GM12878 (cell line): Measurements from ENCODE around the gene FARSB. TPM values are rescaled to one million over a fixed set of nuclear protein-coding genes. Genes with fewer than 3 reads are reported as not detected.

ENCODE experiments used
- ATAC-seq: fragments of 200-7000 bp; cut with Tn5 transposase; 3 replicates; pipeline ENCODE4 v1.9.1; 2020; ENCODE audit warnings: mild to moderate bottlenecking, moderate library complexity
- BruUV-seq: library from RNA; stranded (reverse); fragments of 400-500 nt; replicated peaks from 2 replicates; lab custom pipeline; 2021; lab: Mats Ljungman, UMichigan
- CTCF ChIA-PET: fragments of 300-600 bp; sonication (Branson Sonifier 250); formaldehyde crosslinking; extraction: SDS; loops from one replicate; lab custom pipeline; 2021; ENCODE audit warnings: inconsistent platforms; lab: Yijun Ruan, JAX
- POLR2A ChIA-PET: fragments of 350-600 bp; formaldehyde crosslinking; extraction: SDS; loops from one replicate; lab custom pipeline; 2021; ENCODE audit warnings: inconsistent platforms; lab: Charles Lee
- RAD21 ChIA-PET: fragments of 300-600 bp; sonication (Branson Sonifier 250); formaldehyde crosslinking; loops from one replicate; lab custom pipeline; 2023; ENCODE audit warnings: antibody characterized with exemption; ENCODE audit not compliant: unreplicated experiment; lab: Charles Lee
- SMC1A ChIA-PET: fragments of 300-600 bp; sonication (Branson Sonifier 250); formaldehyde crosslinking; loops from one replicate; lab custom pipeline; 2023; ENCODE audit not compliant: unreplicated experiment, uncharacterized antibody; lab: Charles Lee
- DNase-seq: peaks from one replicate; pipeline ENCODE4 v3.0.0-alpha.2; 2011; ENCODE audit warnings: low read depth, low spot score
- FAIRE-seq: peaks from 3 replicates; lab custom pipeline; 2011; peaks lifted over from hg19 to GRCh38; lab: Jason Lieb, UNC
- H2AFZ ChIP-seq: 2 replicates; pipeline ENCODE4 v1.6.0; 2011; ENCODE audit warnings: low read depth, low read length, control low read depth; ENCODE audit not compliant: control insufficient read depth
- H3K27ac ChIP-seq: 2 replicates; pipeline ENCODE4 v1.5.1; 2011; ENCODE audit warnings: control low read depth; ENCODE audit not compliant: control insufficient read depth, insufficient read depth
- H3K27me3 ChIP-seq, 2 experiments: replicated peaks in 1 of 2; 2 replicates each; pipeline versions ENCODE4 v1.6.0 to v1.6.1; 2011; ENCODE audit warnings: low read length in 1 of 2; ENCODE audit not compliant: control insufficient read depth in 2 of 2, insufficient read depth in 2 of 2
- H3K36me3 ChIP-seq, 2 experiments: 2 replicates each; pipeline ENCODE4 v1.5.1; 2011; ENCODE audit warnings: low read length in 1 of 2; ENCODE audit not compliant: control insufficient read depth in 2 of 2, insufficient read depth in 2 of 2
- H3K4me1 ChIP-seq: 2 replicates; pipeline ENCODE4 v1.6.1; 2011; ENCODE audit warnings: mild to moderate bottlenecking, low read length, moderate library complexity, mixed read lengths; ENCODE audit not compliant: control insufficient read depth, insufficient read depth
- H3K4me2 ChIP-seq: 2 replicates; pipeline ENCODE4 v1.6.0; 2011; ENCODE audit warnings: control low read depth; ENCODE audit not compliant: control insufficient read depth, insufficient read depth
- H3K4me3 ChIP-seq: fragments of 200-600 bp; sonication (generic); 2 replicates; pipeline ENCODE4 v1.5.1; 2016
- H3K79me2 ChIP-seq: 2 replicates; pipeline ENCODE4 v1.6.0; 2011; ENCODE audit warnings: low read length; ENCODE audit not compliant: control insufficient read depth, insufficient read depth
- H3K9ac ChIP-seq: 2 replicates; pipeline ENCODE4 v1.8.0; 2011; ENCODE audit warnings: low read length, control low read depth, mixed read lengths; ENCODE audit not compliant: control insufficient read depth, insufficient read depth
- H3K9me3 ChIP-seq: replicated peaks from 3 replicates; pipeline ENCODE4 v1.5.1; 2011; ENCODE audit warnings: mild to moderate bottlenecking, low read length; ENCODE audit not compliant: control insufficient read depth, insufficient read depth
- H4K20me1 ChIP-seq: 2 replicates; pipeline ENCODE4 v1.6.0; 2011; ENCODE audit not compliant: control insufficient read depth, insufficient read depth
- ASH2L ChIP-seq: fragments of 300-600, 200-600 bp; sonication (generic); IDR thresholded peaks from 2 replicates; pipeline ENCODE4 v1.6.1; 2017; ENCODE audit warnings: low read depth, mild to moderate bottlenecking, borderline replicate concordance
- EGR1 ChIP-seq, 2 experiments: IDR thresholded peaks; 1 replicate in 1 of 2; 2 replicates in 1 of 2; pipeline ENCODE4 v1.6.1; 2011 to 2012; ENCODE audit warnings: low read depth in 2 of 2, low read length in 2 of 2, borderline replicate concordance in 1 of 2, mild to moderate bottlenecking in 1 of 2, moderate library complexity in 1 of 2
- FOXM1 ChIP-seq: IDR thresholded peaks from 2 replicates; pipeline ENCODE4 v1.6.1; 2012; ENCODE audit warnings: low read depth, mild to moderate bottlenecking, inconsistent platforms, low read length, moderate library complexity
- GATAD2B ChIP-seq: fragments of 450-650 bp; conservative IDR thresholded peaks from 2 replicates; pipeline ENCODE4 v1.6.1; 2017; ENCODE audit warnings: low read depth, mild to moderate bottlenecking, moderate library complexity
- HDAC6 ChIP-seq: fragments of 200-600 bp; sonication (generic); IDR thresholded peaks from one replicate; pipeline ENCODE4 v1.8.0; 2017; ENCODE audit warnings: antibody characterized with exemption; ENCODE audit not compliant: unreplicated experiment
- KAT2A ChIP-seq: conservative IDR thresholded peaks from 2 replicates; pipeline ENCODE4 v1.6.1; 2011; ENCODE audit warnings: low read depth, low read length; ENCODE audit not compliant: control insufficient read depth
- RUNX3 ChIP-seq: IDR thresholded peaks from 2 replicates; pipeline ENCODE4 v1.6.1; 2012; ENCODE audit warnings: low read length, inconsistent platforms
- ZNF24 ChIP-seq: fragments of 450-650 bp; IDR thresholded peaks from 2 replicates; pipeline ENCODE4 v1.6.1; 2017; ENCODE audit warnings: antibody characterized with exemption, mild to moderate bottlenecking
- WGBS: methylation state at CpG from one replicate; pipeline ENCODE4 v1.1.6; 2016; ENCODE audit warnings: low lambda C conversion rate; ENCODE audit not compliant: insufficient replicate concordance, insufficient coverage; ENCODE audit errors: missing lambda C conversion rate; 5-methylcytosine and 5-hydroxymethylcytosine counted together
- in situ Hi-C: fragments of 300-500 bp; cut with MboI; formaldehyde crosslinking; loops from 9 replicates; pipeline ENCODE4 v1.14.3; 2018; ENCODE audit warnings: mixed read lengths
- intact Hi-C: fragments of 100-400 bp; cut with micrococcal nuclease; formaldehyde crosslinking; loops from one replicate; pipeline ENCODE4 v1.14.2; 2022; ENCODE audit not compliant: unreplicated experiment
- polyA plus RNA-seq, 11 experiments: library from polyadenylated mRNA; depleted of rRNA in 4 of 11; unstranded in 6 of 11; stranded (reverse) in 5 of 11; fragments of >200 nt; fragmentation: Nextera tagmentation in 4 of 11; fragmentation: Illumina TruSeq in 1 of 11; extraction: Ambion mirVana in 4 of 11; extraction: Trizol in 1 of 11; gene quantifications; 1 replicate in 1 of 11; 2 replicates in 10 of 11; pipeline versions ENCODE4 v1.2.1 to v1.2.3, GENCODE V29; 2011 to 2016; ENCODE audit warnings: inconsistent platforms in 2 of 11, missing spikeins in 2 of 11, low read depth in 1 of 11
- total RNA-seq, 4 experiments: library from RNA; depleted of rRNA in 3 of 4; stranded (reverse); fragments of >200 nt in 3 of 4; fragmentation: Illumina TruSeq in 1 of 4; extraction: Trizol in 1 of 4; gene quantifications; 2 replicates each; pipeline versions ENCODE4 v1.2.1 to v1.2.3, GENCODE V29; 2013 to 2021
- TF ChIP-seq, protein P1 (sequence below), 3 experiments: IDR thresholded peaks in 2 of 3; conservative IDR thresholded peaks in 1 of 3; 2 replicates each; pipeline ENCODE4 v1.5.1; 2011; ENCODE audit warnings: low read depth in 3 of 3, low read length in 3 of 3, mild to moderate bottlenecking in 3 of 3, control low read depth in 2 of 3, moderate library complexity in 2 of 3, inconsistent platforms in 1 of 3, mixed read lengths in 1 of 3; ENCODE audit not compliant: control insufficient read depth in 2 of 3, insufficient read depth in 1 of 3; ENCODE audit errors: extremely low read depth in 1 of 3
- TF ChIP-seq, protein P2 (sequence below): IDR thresholded peaks from 2 replicates; pipeline ENCODE4 v1.6.1; 2011; ENCODE audit warnings: borderline replicate concordance, low read depth, mild to moderate bottlenecking, moderate library complexity, low read length; ENCODE audit not compliant: insufficient read depth, poor library complexity, severe bottlenecking
- TF ChIP-seq, protein P3 (sequence below): fragments of 450-650 bp; IDR thresholded peaks from 2 replicates; pipeline ENCODE4 v1.6.1; 2017; ENCODE audit warnings: mild to moderate bottlenecking

The FARSB gene
- total and polyA plus RNA-seq, 10 of the 15 experiments (the other 5 are each of a cell fraction or from before 2014, with no cell fraction given), result 32.4 to 127 (median 73.8) TPM

DNA sequence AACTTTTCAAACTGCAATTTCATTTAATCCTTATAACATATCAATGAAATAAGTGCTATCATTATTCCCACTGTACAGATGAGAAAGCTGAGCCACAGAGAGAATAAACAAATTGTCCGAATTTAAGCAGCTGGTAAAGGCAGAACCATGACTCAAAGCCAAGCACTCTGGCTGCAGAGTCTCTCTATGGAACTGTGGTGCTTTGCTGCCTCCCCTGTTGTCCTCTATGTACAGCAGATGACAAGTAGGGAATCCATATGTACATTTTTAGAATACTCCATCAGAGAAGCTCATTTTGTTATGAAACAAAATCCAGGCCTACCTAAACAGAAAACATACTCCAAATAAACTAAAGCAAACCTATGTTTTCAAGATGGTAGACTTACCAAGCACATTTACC lies 45.1 kb downstream of the FARSB start:
- ChIA-PET POLR2A (no interaction called here), RAD21 (interaction anchor here (1.5 kb wide), 1 partner anchor 293 kb away, joined by 14 read pairs; no protein-coding TSS in a partner anchor), CTCF (interaction anchor here (0.9 to 5.6 kb wide), 5 partner anchors 13 to 553 kb away, joined by 3 to 36 read pairs (median 5); no protein-coding TSS in a partner anchor), SMC1A (interaction anchor here (0.7 to 3.1 kb wide), 4 partner anchors 49 to 292 kb away, joined by 3 to 19 read pairs (median 4); a partner anchor contains a TSS)
- H2AFZ ChIP-seq, result no peak overlapping the region
- no peak for DNase-seq
- H3K79me2 ChIP-seq, result no peaks in the 10 kb centered on the region
- H3K27ac ChIP-seq, result no peak overlapping the region
- no peaks in the 10 kb centered on the region for H3K9me3 ChIP-seq
- FAIRE-seq, result no peak
- WGBS, result 100% methylated on average over 1 of the region's 1 CpG
- intact Hi-C loops (no loop called here), in situ Hi-C loops (no loop called here)
- TF ChIP-seq, protein P1, sequence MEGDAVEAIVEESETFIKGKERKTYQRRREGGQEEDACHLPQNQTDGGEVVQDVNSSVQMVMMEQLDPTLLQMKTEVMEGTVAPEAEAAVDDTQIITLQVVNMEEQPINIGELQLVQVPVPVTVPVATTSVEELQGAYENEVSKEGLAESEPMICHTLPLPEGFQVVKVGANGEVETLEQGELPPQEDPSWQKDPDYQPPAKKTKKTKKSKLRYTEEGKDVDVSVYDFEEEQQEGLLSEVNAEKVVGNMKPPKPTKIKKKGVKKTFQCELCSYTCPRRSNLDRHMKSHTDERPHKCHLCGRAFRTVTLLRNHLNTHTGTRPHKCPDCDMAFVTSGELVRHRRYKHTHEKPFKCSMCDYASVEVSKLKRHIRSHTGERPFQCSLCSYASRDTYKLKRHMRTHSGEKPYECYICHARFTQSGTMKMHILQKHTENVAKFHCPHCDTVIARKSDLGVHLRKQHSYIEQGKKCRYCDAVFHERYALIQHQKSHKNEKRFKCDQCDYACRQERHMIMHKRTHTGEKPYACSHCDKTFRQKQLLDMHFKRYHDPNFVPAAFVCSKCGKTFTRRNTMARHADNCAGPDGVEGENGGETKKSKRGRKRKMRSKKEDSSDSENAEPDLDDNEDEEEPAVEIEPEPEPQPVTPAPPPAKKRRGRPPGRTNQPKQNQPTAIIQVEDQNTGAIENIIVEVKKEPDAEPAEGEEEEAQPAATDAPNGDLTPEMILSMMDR (IDR thresholded peaks at IDR 0.05 in 2 of 3, conservative IDR thresholded peaks at IDR 0.05 in 1 of 3; ENCODE audit: control insufficient read depth in 2 of 3, extremely low read depth in 1 of 3, insufficient read depth in 1 of 3, low read depth in 3 of 3, low read length in 3 of 3), result peak in 1 of 3 experiments; percentile 32; a peak in 1 of 6 replicates
- TF ChIP-seq GATAD2B, result no peak
- H3K36me3 ChIP-seq, result peaks cover 6 to 21% of the 10 kb centered on the region in 2 experiments
- H3K4me3 ChIP-seq, result no peak overlapping the region
- BruUV-seq, result no TSS peak
- H4K20me1 ChIP-seq, result no peaks in the 10 kb centered on the region
- H3K9ac ChIP-seq, result no peak overlapping the region
- no peak for ATAC-seq
- no peaks in the 10 kb centered on the region for H3K27me3 ChIP-seq
- no peaks in the 10 kb centered on the region for H3K4me1 ChIP-seq
- H3K4me2 ChIP-seq, result no peak overlapping the region

DNA sequence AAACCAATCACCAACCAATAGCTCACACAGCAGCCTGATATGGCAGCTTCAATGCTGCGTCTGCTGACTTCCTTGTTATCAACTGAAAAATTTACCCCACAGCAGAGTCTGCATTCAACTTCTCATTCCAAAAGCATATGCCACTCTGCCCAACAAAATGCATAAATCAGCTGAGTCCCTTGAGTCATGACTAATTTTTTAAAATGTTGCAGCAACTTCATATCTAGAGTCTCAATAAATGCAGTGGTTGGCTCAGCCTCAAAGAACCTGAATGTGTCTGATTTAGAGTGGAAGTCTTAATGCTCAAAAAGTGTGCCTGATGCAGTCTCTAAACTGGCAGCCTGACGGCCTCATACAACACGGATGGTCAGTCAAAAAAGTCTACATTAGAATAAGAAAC lies 46.5 kb downstream of the FARSB start:
- no TSS peak for BruUV-seq
- ChIA-PET SMC1A (interaction anchor here (1.0 to 1.2 kb wide), 3 partner anchors 14 to 288 kb away, joined by 3 to 4 read pairs (median 3); no protein-coding TSS in a partner anchor), CTCF (interaction anchor here (0.6 to 5.6 kb wide), 3 partner anchors 10 to 291 kb away, joined by 3 to 36 read pairs (median 4); no protein-coding TSS in a partner anchor), RAD21 (interaction anchor here (1.9 kb wide), 1 partner anchor 292 kb away, joined by 6 read pairs; no protein-coding TSS in a partner anchor), POLR2A (no interaction called here)
- no peaks in the 10 kb centered on the region for H3K79me2 ChIP-seq
- no peak overlapping the region for H3K9ac ChIP-seq
- no peaks in the 10 kb centered on the region for H3K27me3 ChIP-seq
- H4K20me1 ChIP-seq, result no peaks in the 10 kb centered on the region
- in situ Hi-C loops (no loop called here), intact Hi-C loops (no loop called here)
- 85% methylated on average over 3 of the region's 3 CpGs for WGBS
- peaks cover 1 to 20% of the 10 kb centered on the region in 2 experiments; a peak in 3 of 4 replicates for H3K36me3 ChIP-seq
- no peak overlapping the region for H2AFZ ChIP-seq
- no peak overlapping the region for H3K4me2 ChIP-seq
- ATAC-seq (no peak), FAIRE-seq (no peak), DNase-seq (no peak)
- no peaks in the 10 kb centered on the region for H3K9me3 ChIP-seq
- no peaks in the 10 kb centered on the region for H3K4me1 ChIP-seq
- H3K27ac ChIP-seq, result no peak overlapping the region
- H3K4me3 ChIP-seq, result no peak overlapping the region
- TF ChIP-seq RUNX3 (no peak), HDAC6 (no peak), ZNF24 (no peak), KAT2A (no peak), FOXM1 (no peak), EGR1 (IDR thresholded peaks at IDR 0.05; ENCODE audit: borderline replicate concordance in 1 of 2, low read depth in 2 of 2, low read length in 2 of 2) (no peak), ASH2L (no peak)
- TF ChIP-seq, protein P2, sequence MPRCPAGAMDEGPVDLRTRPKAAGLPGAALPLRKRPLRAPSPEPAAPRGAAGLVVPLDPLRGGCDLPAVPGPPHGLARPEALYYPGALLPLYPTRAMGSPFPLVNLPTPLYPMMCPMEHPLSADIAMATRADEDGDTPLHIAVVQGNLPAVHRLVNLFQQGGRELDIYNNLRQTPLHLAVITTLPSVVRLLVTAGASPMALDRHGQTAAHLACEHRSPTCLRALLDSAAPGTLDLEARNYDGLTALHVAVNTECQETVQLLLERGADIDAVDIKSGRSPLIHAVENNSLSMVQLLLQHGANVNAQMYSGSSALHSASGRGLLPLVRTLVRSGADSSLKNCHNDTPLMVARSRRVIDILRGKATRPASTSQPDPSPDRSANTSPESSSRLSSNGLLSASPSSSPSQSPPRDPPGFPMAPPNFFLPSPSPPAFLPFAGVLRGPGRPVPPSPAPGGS, result no peak
- TF ChIP-seq, protein P3, sequence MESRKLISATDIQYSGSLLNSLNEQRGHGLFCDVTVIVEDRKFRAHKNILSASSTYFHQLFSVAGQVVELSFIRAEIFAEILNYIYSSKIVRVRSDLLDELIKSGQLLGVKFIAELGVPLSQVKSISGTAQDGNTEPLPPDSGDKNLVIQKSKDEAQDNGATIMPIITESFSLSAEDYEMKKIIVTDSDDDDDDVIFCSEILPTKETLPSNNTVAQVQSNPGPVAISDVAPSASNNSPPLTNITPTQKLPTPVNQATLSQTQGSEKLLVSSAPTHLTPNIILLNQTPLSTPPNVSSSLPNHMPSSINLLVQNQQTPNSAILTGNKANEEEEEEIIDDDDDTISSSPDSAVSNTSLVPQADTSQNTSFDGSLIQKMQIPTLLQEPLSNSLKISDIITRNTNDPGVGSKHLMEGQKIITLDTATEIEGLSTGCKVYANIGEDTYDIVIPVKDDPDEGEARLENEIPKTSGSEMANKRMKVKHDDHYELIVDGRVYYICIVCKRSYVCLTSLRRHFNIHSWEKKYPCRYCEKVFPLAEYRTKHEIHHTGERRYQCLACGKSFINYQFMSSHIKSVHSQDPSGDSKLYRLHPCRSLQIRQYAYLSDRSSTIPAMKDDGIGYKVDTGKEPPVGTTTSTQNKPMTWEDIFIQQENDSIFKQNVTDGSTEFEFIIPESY, result no peak
